ENCODE measurements around the gene LRRC8E. TPM values are rescaled to one million over a fixed set of nuclear protein-coding genes. Genes with fewer than 3 reads are reported as not detected.

Gene LRRC8E
- total and polyA plus RNA-seq, 7 donors: 0.23 to 1.2 (median 1.2) TPM; not detected in 4

DNA sequence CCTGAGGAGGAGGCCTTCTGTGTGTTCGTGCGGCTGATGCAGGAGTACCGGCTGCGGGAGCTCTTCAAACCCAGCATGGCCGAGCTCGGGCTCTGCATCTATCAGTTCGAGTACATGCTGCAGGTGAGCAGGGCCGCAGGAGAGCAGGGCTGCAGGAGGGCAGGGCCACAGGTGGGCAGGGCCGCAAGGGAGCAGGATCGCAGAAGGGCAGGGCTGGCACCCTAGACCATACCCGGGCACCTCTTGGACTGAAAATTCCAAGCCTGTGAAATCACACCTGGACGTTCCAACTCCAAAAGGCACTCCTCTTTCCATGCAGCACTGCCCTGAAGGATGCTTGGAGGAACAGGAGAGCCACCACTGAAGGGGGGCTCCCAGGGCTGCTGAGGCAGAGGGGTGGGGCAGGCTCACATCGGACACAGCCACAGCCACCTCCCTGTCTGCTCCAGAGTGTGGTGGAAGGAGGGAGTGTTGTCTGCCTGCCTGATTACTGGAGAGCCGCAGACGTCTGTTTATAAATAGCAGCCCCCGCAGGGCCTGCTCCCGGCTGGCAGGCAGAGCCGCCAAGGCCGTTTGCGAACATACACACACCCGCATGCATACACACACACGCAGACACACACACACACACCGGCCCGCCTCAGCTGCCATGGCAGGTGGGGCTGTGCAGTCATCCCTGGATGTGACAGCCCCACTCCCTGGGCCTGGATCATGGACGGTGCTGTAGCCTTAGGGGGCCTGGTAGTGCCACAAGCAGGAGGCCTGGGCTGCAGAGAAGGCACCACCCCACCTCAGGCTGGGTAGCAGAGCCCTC, 38.1 kb upstream of the LRRC8E start:
- WGBS, 2 donors: 41 to 72% methylated on average over 25 of the region's 25 CpGs

DNA sequence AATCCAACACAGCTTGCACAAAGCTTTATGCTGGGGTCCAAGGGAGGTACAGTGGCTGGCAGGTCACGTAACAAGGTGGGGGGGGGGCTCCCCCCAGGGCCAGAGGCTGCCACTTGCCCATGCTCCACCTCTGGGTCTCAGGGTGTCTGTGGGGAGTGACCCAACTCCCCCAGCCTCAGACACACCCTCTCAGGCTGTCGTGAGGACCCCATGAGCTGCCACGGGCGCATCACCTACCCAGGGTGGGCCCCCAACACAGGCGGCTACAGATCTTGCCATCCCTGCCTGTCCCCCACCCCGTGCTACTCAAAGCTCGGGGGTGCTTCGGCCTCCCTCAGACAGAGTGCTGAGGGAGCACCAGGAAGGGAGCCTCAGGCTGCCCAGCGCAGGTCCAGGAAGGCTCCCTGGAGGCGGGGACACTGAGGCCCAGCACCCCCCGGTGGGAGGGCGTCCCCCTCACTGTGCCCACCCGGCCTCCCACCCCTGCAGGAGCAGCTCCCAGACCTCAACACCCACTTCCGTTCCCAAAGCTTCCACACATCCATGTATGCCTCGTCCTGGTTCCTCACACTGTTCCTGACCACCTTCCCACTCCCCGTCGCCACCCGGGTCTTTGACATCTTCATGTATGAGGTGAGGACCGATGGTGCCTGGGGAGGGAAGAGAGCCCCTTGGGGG, 37.2 kb upstream of the LRRC8E start:
- H3K4me1 ChIP-seq: peaks cover 0 to 9% (median 7%) of the 10 kb centered on the region in 4 donors
- DNase-seq: no peak
- H3K4me3 ChIP-seq: no peak overlapping the region
- TF ChIP-seq POLR2A (IDR thresholded peaks at IDR 0.05): no peak
- TF ChIP-seq EP300 (IDR thresholded peaks at IDR 0.05): no peak
- TF ChIP-seq, protein P1, sequence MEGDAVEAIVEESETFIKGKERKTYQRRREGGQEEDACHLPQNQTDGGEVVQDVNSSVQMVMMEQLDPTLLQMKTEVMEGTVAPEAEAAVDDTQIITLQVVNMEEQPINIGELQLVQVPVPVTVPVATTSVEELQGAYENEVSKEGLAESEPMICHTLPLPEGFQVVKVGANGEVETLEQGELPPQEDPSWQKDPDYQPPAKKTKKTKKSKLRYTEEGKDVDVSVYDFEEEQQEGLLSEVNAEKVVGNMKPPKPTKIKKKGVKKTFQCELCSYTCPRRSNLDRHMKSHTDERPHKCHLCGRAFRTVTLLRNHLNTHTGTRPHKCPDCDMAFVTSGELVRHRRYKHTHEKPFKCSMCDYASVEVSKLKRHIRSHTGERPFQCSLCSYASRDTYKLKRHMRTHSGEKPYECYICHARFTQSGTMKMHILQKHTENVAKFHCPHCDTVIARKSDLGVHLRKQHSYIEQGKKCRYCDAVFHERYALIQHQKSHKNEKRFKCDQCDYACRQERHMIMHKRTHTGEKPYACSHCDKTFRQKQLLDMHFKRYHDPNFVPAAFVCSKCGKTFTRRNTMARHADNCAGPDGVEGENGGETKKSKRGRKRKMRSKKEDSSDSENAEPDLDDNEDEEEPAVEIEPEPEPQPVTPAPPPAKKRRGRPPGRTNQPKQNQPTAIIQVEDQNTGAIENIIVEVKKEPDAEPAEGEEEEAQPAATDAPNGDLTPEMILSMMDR (IDR thresholded peaks at IDR 0.05): no peak
- TF ChIP-seq POLR2AphosphoS5 (IDR thresholded peaks at IDR 0.05): no peak
- WGBS, 2 donors: 92% methylated on average over 19 of the region's 19 CpGs
- peaks cover 0 to 6% (median 0%) of the 10 kb centered on the region in 4 donors for H3K36me3 ChIP-seq
- H3K27ac ChIP-seq: peak overlapping the region in 1 of 4 donors; percentile 31
- peaks cover 0 to 27% (median 3%) of the 10 kb centered on the region in 3 donors for H3K27me3 ChIP-seq
- H3K9me3 ChIP-seq: no peaks in the 10 kb centered on the region
- intact Hi-C loops (cut with DNase I): loop anchor here (10.0 kb wide), 1 partner anchor 154 kb away; the partner anchor contains the start of gene ELAVL1

More for the DNA sequence above, 38.1 kb upstream of the LRRC8E start:
- Histone ChIP-seq H3K36me3 (peaks cover 0 to 5% (median 0%) of the 10 kb centered on the region in 4 donors), H3K27me3 (peaks cover 0 to 19% (median 0%) of the 10 kb centered on the region in 3 donors), H3K27ac (no peak overlapping the region), H3K9me3 (no peaks in the 10 kb centered on the region), H3K4me1 (peaks cover 0 to 9% (median 7%) of the 10 kb centered on the region in 4 donors), H3K4me3 (no peak overlapping the region)
- intact Hi-C loops (cut with DNase I): loop anchor here (10.0 kb wide), 1 partner anchor 155 kb away; the partner anchor contains the start of gene ELAVL1
- DNase-seq: no peak
- TF ChIP-seq POLR2AphosphoS5 (IDR thresholded peaks at IDR 0.05): no peak
- no peak for TF ChIP-seq POLR2A (IDR thresholded peaks at IDR 0.05)
- TF ChIP-seq, protein P1 (IDR thresholded peaks at IDR 0.05): no peak
- TF ChIP-seq EP300 (IDR thresholded peaks at IDR 0.05): no peak

DNA sequence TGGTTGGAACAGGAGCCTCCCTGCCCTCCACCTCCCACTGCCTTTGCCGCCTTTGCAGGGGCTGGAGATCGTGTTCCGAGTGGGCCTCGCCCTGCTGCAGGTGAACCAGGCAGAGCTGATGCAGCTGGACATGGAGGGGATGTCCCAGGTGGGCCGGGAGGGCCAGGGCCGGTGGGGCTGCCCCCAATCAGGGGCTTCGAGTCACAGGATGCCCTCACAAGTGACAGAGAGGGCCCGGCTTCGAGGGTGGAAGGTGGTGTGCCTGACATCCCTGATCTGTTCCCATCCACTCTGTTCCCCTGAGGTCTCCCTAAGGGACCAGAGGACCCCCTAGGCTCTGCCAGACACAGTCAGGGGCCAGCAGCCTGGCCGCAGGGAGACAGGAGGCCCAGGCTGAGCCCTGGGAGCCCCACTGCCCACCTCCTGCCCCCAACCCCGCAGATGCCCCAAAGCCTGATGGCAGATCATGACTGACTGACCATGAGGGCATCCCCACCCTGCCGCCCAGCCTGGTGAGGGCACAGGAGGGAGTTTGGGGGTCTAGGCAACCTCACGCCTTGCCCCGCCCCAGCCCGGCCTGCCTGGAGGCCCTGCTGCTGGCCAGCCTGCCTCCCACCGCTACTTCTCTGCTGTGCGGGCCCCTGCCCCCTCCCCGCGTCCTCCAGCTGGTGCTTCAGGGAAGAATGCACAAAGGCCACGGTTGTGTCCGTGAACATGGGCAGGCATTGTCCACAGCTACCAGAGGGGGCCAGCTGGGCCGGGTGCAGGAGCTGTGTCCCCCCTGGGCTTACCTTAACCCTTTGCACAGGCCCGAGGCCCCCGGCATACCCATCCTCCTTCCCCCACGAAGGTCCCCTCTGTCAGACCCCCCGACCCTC, 36.4 kb upstream of the LRRC8E start:
- Histone ChIP-seq H3K27me3 (peaks cover 0 to 35% (median 11%) of the 10 kb centered on the region in 3 donors), H3K4me3 (no peak overlapping the region), H3K27ac (peak overlapping the region in 2 of 4 donors; percentile 31 to 35), H3K9me3 (no peaks in the 10 kb centered on the region), H3K36me3 (peaks cover 0 to 13% (median 0%) of the 10 kb centered on the region in 4 donors), H3K4me1 (peaks cover 0 to 9% (median 7%) of the 10 kb centered on the region in 4 donors)
- no peak for TF ChIP-seq EP300 (IDR thresholded peaks at IDR 0.05)
- TF ChIP-seq POLR2AphosphoS5 (IDR thresholded peaks at IDR 0.05): no peak
- no peak for TF ChIP-seq POLR2A (IDR thresholded peaks at IDR 0.05)
- TF ChIP-seq, protein P1 (IDR thresholded peaks at IDR 0.05): no peak
- WGBS, 2 donors: 92% methylated on average over 26 of the region's 26 CpGs
- DNase-seq: no peak
- intact Hi-C loops (cut with DNase I): loop anchor here (2.0 to 10.0 kb wide), 2 partner anchors 153 to 401 kb away; partner anchors contain the start of gene ELAVL1

Measured in sigmoid colon (tissue), 7 donors.